H1 (cell line): ENCODE data around the gene SLC27A5. TPM values are rescaled to one million over a fixed set of nuclear protein-coding genes. Genes with fewer than 3 reads are reported as not detected.

Source experiments
- CTCF ChIA-PET: fragments of 300-600 bp; sonication (Branson Sonifier 250); formaldehyde crosslinking; loops from one replicate; lab custom pipeline; 2021; ENCODE audit not compliant: partially characterized antibody; lab: Charles Lee
- POLR2A ChIA-PET: fragments of 300-600 bp; sonication (Branson Sonifier 250); formaldehyde crosslinking; loops from one replicate; lab custom pipeline; 2021; ENCODE audit warnings: inconsistent platforms; ENCODE audit not compliant: partially characterized antibody; lab: Charles Lee
- DNase-seq, 2 experiments: peaks; one replicate each; pipeline versions ENCODE4 v3.0.0 to v3.0.0-alpha.2; 2010 to 2022; ENCODE audit warnings: low spot score in 2 of 2, low read depth in 1 of 2, mixed read lengths in 1 of 2
- FAIRE-seq: peaks from 2 replicates; lab custom pipeline; 2011; peaks lifted over from hg19 to GRCh38; lab: Jason Lieb, UNC
- H2AFZ ChIP-seq: 2 replicates; pipeline ENCODE4 v1.8.1; 2012; ENCODE audit warnings: low read length, inconsistent platforms
- H2AK5ac ChIP-seq: 2 replicates; pipeline ENCODE4 v1.6.1; 2013; ENCODE audit warnings: low read depth, low read length
- H2BK120ac ChIP-seq: replicated peaks from 2 replicates; pipeline ENCODE3; 2013; ENCODE audit warnings: low read depth, low read length, inconsistent platforms
- H2BK12ac ChIP-seq: 2 replicates; pipeline ENCODE4 v1.6.1; 2013; ENCODE audit warnings: low read depth, low read length
- H2BK15ac ChIP-seq: 2 replicates; pipeline ENCODE4 v1.6.1; 2013; ENCODE audit warnings: low read length
- H2BK20ac ChIP-seq: 2 replicates; pipeline ENCODE4 v1.6.1; 2013; ENCODE audit warnings: low read length
- H2BK5ac ChIP-seq: 2 replicates; pipeline ENCODE4 v1.6.1; 2013; ENCODE audit warnings: low read depth, low read length
- H3K14ac ChIP-seq: 2 replicates; pipeline ENCODE4 v1.6.1; 2013; ENCODE audit warnings: inconsistent platforms; ENCODE audit not compliant: insufficient read length
- H3K18ac ChIP-seq: 2 replicates; pipeline ENCODE4 v1.6.1; 2013; ENCODE audit warnings: low read length; ENCODE audit errors: extremely low read depth
- H3K23ac ChIP-seq: 2 replicates; pipeline ENCODE4 v1.6.1; 2013; ENCODE audit warnings: inconsistent platforms; ENCODE audit not compliant: insufficient read length
- H3K23me2 ChIP-seq: 2 replicates; pipeline ENCODE4 v1.6.1; 2013; ENCODE audit warnings: low read depth, low read length
- H3K27ac ChIP-seq: 2 replicates; pipeline ENCODE4 v1.6.1; 2011; ENCODE audit warnings: low read depth, low read length, inconsistent platforms
- H3K27me3 ChIP-seq, 4 experiments: replicated peaks in 1 of 4; 1 replicate in 1 of 4; 2 replicates in 3 of 4; pipeline versions ENCODE4 v1.6.1 to v1.8.1; 2011 to 2013; ENCODE audit warnings: low read length in 3 of 4, mild to moderate bottlenecking in 3 of 4, inconsistent platforms in 2 of 4, mixed read lengths in 2 of 4, moderate library complexity in 1 of 4; ENCODE audit not compliant: control insufficient read depth in 3 of 4, insufficient read depth in 3 of 4; ENCODE audit errors: extremely low read depth in 1 of 4
- H3K36me3 ChIP-seq, 4 experiments: 2 replicates each; pipeline versions ENCODE4 v1.6.1 to v1.8.1; 2011 to 2013; ENCODE audit warnings: mild to moderate bottlenecking in 4 of 4, low read length in 3 of 4, moderate library complexity in 2 of 4, control low read depth in 1 of 4, inconsistent platforms in 1 of 4; ENCODE audit not compliant: insufficient read depth in 4 of 4, control insufficient read depth in 2 of 4
- H3K4ac ChIP-seq: replicated peaks from 2 replicates; pipeline ENCODE3; 2013; ENCODE audit warnings: low read length, low read depth, mixed read lengths, inconsistent platforms; ENCODE audit not compliant: insufficient read length
- H3K4me1 ChIP-seq, 4 experiments: replicated peaks in 1 of 4; 1 replicate in 1 of 4; 2 replicates in 3 of 4; pipeline versions ENCODE4 v1.6.1 to v1.8.1; 2011 to 2013; ENCODE audit warnings: low read length in 3 of 4, inconsistent platforms in 2 of 4, mixed read lengths in 1 of 4; ENCODE audit not compliant: insufficient read depth in 4 of 4, control insufficient read depth in 3 of 4
- H3K4me2 ChIP-seq, 2 experiments: 2 replicates each; pipeline versions ENCODE4 v1.6.1 to v1.8.1; 2011 to 2013; ENCODE audit warnings: low read depth in 2 of 2, low read length in 2 of 2, control low read depth in 1 of 2, inconsistent platforms in 1 of 2, mild to moderate bottlenecking in 1 of 2; ENCODE audit not compliant: insufficient read depth in 1 of 2
- H3K4me3 ChIP-seq, 4 experiments: fragments of 200-600, 300-600 bp in 1 of 4; sonication (generic), shearing (Covaris generic), sonication (Bioruptor Twin) in 1 of 4; 2 replicates each; pipeline versions ENCODE4 v1.5.1 to v1.8.1; 2011 to 2016; ENCODE audit warnings: low read length in 4 of 4, low read depth in 3 of 4, control low read depth in 2 of 4, inconsistent platforms in 2 of 4, mild to moderate bottlenecking in 2 of 4, mixed read lengths in 1 of 4, moderate library complexity in 1 of 4; ENCODE audit not compliant: insufficient read depth in 2 of 4; ENCODE audit errors: extremely low read depth in 1 of 4
- H3K56ac ChIP-seq: replicated peaks from 2 replicates; pipeline ENCODE3; 2013; ENCODE audit warnings: low read depth, mild to moderate bottlenecking, mixed read lengths, low read length, inconsistent platforms; ENCODE audit not compliant: insufficient read length
- H3K79me1 ChIP-seq: 2 replicates; pipeline ENCODE4 v1.6.1; 2013; ENCODE audit warnings: low read depth, low read length, control low read depth
- H3K79me2 ChIP-seq, 2 experiments: 2 replicates each; pipeline versions ENCODE4 v1.6.1 to v1.8.1; 2012 to 2013; ENCODE audit warnings: low read length in 2 of 2, mild to moderate bottlenecking in 2 of 2, inconsistent platforms in 1 of 2; ENCODE audit not compliant: insufficient read depth in 2 of 2, control insufficient read depth in 1 of 2
- H3K9ac ChIP-seq, 4 experiments: replicated peaks in 1 of 4; 1 replicate in 1 of 4; 2 replicates in 3 of 4; pipeline versions ENCODE4 v1.6.1 to v1.8.1; 2011 to 2013; ENCODE audit warnings: low read depth in 3 of 4, low read length in 3 of 4, control low read depth in 2 of 4, mild to moderate bottlenecking in 2 of 4, moderate library complexity in 2 of 4, inconsistent platforms in 1 of 4; ENCODE audit errors: extremely low read depth in 1 of 4
- H3K9me3 ChIP-seq, 2 experiments: 2 replicates each; pipeline versions ENCODE4 v1.6.1 to v1.8.1; 2012 to 2013; ENCODE audit warnings: mild to moderate bottlenecking in 2 of 2, moderate library complexity in 2 of 2, control low read depth in 1 of 2, inconsistent platforms in 1 of 2, low read depth in 1 of 2, low read length in 1 of 2, mixed read lengths in 1 of 2; ENCODE audit not compliant: insufficient read depth in 2 of 2
- H4K20me1 ChIP-seq, 2 experiments: replicated peaks in 1 of 2; 2 replicates each; pipeline versions ENCODE3 to v1.8.1; 2011 to 2013; ENCODE audit warnings: inconsistent platforms in 2 of 2, low read length in 2 of 2, mild to moderate bottlenecking in 1 of 2; ENCODE audit not compliant: insufficient read depth in 2 of 2, control insufficient read depth in 1 of 2
- H4K5ac ChIP-seq: 2 replicates; pipeline ENCODE4 v1.6.1; 2013; ENCODE audit warnings: low read length, low read depth, mixed read lengths, inconsistent platforms; ENCODE audit not compliant: insufficient read length
- H4K8ac ChIP-seq: 2 replicates; pipeline ENCODE4 v1.8.0; 2013; ENCODE audit warnings: mild to moderate bottlenecking, moderate library complexity, low read length, inconsistent platforms; ENCODE audit not compliant: insufficient read depth; ENCODE audit errors: extremely low read depth
- H4K91ac ChIP-seq: replicated peaks from 2 replicates; pipeline ENCODE3; 2013; ENCODE audit warnings: low read length, mixed read lengths, inconsistent platforms; ENCODE audit not compliant: insufficient read length
- POU5F1 ChIP-seq: IDR thresholded peaks from 2 replicates; pipeline ENCODE4 v1.6.1; 2011; ENCODE audit warnings: low read depth, mild to moderate bottlenecking, low read length, moderate library complexity
- SIX5 ChIP-seq: IDR thresholded peaks from 2 replicates; pipeline ENCODE4 v1.6.1; 2011; ENCODE audit warnings: mild to moderate bottlenecking, low read depth, low read length
- WGBS, 2 experiments: shearing (Covaris generic) in 1 of 2; methylation state at CpG; one replicate each; pipeline versions ENCODE4 v1.1.6 to v1.1.7; 2013 to 2015; ENCODE audit warnings: low lambda C conversion rate in 2 of 2, mixed read lengths in 2 of 2, inconsistent platforms in 1 of 2, low coverage in 1 of 2, missing lambda C conversion rate in 1 of 2; ENCODE audit not compliant: insufficient replicate concordance in 2 of 2, insufficient coverage in 1 of 2, insufficient read length in 1 of 2; ENCODE audit errors: extremely low coverage in 1 of 2, missing lambda C conversion rate in 1 of 2; 5-methylcytosine and 5-hydroxymethylcytosine counted together
- polyA plus RNA-seq, 7 experiments: library from polyadenylated mRNA; depleted of rRNA in 3 of 7; stranded (reverse) in 5 of 7; unstranded in 2 of 7; fragments of >200 nt in 5 of 7; fragments of 200-250 nt in 2 of 7; gene quantifications; 1 replicate in 5 of 7; 2 replicates in 1 of 7; 4 replicates in 1 of 7; pipeline versions ENCODE4 v1.2.1 to v1.2.3, GENCODE V29; 2011 to 2013; ENCODE audit warnings: missing spikeins in 2 of 7, mixed read lengths in 2 of 7
- total RNA-seq: library from RNA; stranded (reverse); fragmentation: NEBNext Ultra II Directional; extraction: Animal tissue kit (Norgen Biotek cat#: 25700); gene quantifications from 2 replicates; pipeline ENCODE4 v1.2.1, GENCODE V29; 2021

Gene SLC27A5
- total and polyA plus RNA-seq, 2 of the 8 experiments (the other 6 are each of a cell fraction or from before 2014, with no cell fraction given), result 25.1 to 80.5 TPM

DNA sequence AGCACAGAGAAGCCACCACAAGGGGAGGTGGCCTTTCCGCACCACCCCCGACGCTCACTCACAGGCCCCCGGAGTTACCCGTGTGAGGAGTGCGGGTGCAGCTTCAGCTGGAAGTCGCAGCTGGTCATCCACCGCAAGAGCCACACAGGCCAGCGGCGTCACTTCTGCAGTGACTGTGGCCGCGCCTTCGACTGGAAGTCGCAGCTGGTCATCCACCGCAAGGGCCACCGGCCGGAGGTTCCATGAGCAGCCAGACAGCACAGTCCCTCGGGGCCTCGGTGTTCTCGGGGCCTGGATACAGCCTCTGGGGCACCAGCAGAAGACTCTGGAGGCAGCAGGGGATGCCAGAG, 31.3 kb downstream of the SLC27A5 start:
- Histone ChIP-seq H3K27me3 (peaks cover 0 to 3% (median 0%) of the 10 kb centered on the region in 4 experiments; a peak in 2 of 7 replicates), H2AK5ac (no peak overlapping the region), H3K9ac (no peak overlapping the region), H3K4me1 (peaks cover 0 to 5% (median 2%) of the 10 kb centered on the region in 4 experiments; a peak in 6 of 7 replicates), H2BK5ac (no peak overlapping the region), H3K23me2 (peaks cover 8% of the 10 kb centered on the region), H3K4me2 (no peak overlapping the region), H3K4me3 (no peak overlapping the region), H3K23ac (no peak overlapping the region), H4K91ac (no peak overlapping the region), H4K8ac (no peak overlapping the region), H4K5ac (no peak overlapping the region), H3K79me1 (no peaks in the 10 kb centered on the region), H3K79me2 (no peaks in the 10 kb centered on the region), H3K56ac (no peak overlapping the region), H2BK120ac (no peak overlapping the region), H3K9me3 (no peaks in the 10 kb centered on the region), H3K36me3 (peaks cover 0 to 2% (median 0%) of the 10 kb centered on the region in 4 experiments; a peak in 2 of 8 replicates), H4K20me1 (no peaks in the 10 kb centered on the region), H3K4ac (no peak overlapping the region), H2BK20ac (no peak overlapping the region), H2BK15ac (no peak overlapping the region), H3K27ac (no peak overlapping the region), H2BK12ac (no peak overlapping the region), H3K14ac (no peak overlapping the region), H2AFZ (no peak overlapping the region), H3K18ac (no peak overlapping the region)
- CTCF ChIA-PET, result interaction anchor here (1.6 kb wide), 1 partner anchor 11 kb away, joined by 3 read pairs; no protein-coding TSS in a partner anchor
- 89% methylated on average over 12 of the region's 20 CpGs; no CpG with 5 or more reads in 1 of the 2 experiments for WGBS, 2 experiments
- POLR2A ChIA-PET, result interaction anchor here (0.6 to 2.3 kb wide), 2 partner anchors 39 to 59 kb away, joined by 3 to 6 read pairs; partner anchors contain the start of gene ZBTB45
- DNase-seq, result no peak
- FAIRE-seq, result no peak
- no peak for TF ChIP-seq POU5F1
- no peak for TF ChIP-seq SIX5
